Testis (tissue), 5 donors: ENCODE results near the gene PNMA8B. TPM values are rescaled to one million over a fixed set of nuclear protein-coding genes. Genes with fewer than 3 reads are reported as not detected.

ENCODE experiments used
- DNase-seq: peaks from one replicate; pipeline ENCODE4 v3.0.0-alpha.2; 2019
- H3K27ac ChIP-seq, 2 donors: fragments of 200-600 bp; sonication (generic); one replicate each; pipeline ENCODE4 v1.5.1; 2019
- H3K27me3 ChIP-seq: fragments of 200-600 bp; sonication (generic); one replicate; pipeline ENCODE4 v1.5.1; 2019
- H3K36me3 ChIP-seq: fragments of 200-600 bp; sonication (generic); one replicate; pipeline ENCODE4 v1.5.1; 2017; ENCODE audit warnings: low read depth; ENCODE audit errors: missing control alignments
- H3K4me1 ChIP-seq: fragments of 200-600 bp; sonication (generic); one replicate; pipeline ENCODE4 v1.5.1; 2019
- H3K4me3 ChIP-seq, 2 donors: fragments of 200-600 bp; sonication (generic); one replicate each; pipeline ENCODE4 v1.5.1; 2017 to 2019
- H3K9me3 ChIP-seq: fragments of 200-600 bp; sonication (generic); one replicate; pipeline ENCODE4 v1.5.1; 2017
- POLR2A ChIP-seq: fragments of 450-650 bp; IDR thresholded peaks from one replicate; pipeline ENCODE4 v1.6.1; 2017; ENCODE audit warnings: antibody characterized with exemption, mild to moderate bottlenecking, moderate library complexity
- WGBS, 2 donors: methylation state at CpG; one replicate each; pipeline ENCODE4 v1.1.5; 2018; 5-methylcytosine and 5-hydroxymethylcytosine counted together
- intact Hi-C: fragments of 100-400 bp; cut with DNase I; formaldehyde crosslinking; loops from one replicate; pipeline ENCODE4 v1.15.1; 2023; ENCODE audit warnings: low total_unique reads
- long read RNA-seq, 2 donors: transcript quantifications; one replicate each; lab custom pipeline, GENCODE V29; 2026
- polyA plus RNA-seq: library from polyadenylated mRNA; stranded (reverse); fragments of 350-450 nt; fragmentation: Illumina TruSeq; extraction: RNeasy Lipid Tissue Mini Kit (QIAGEN cat#74804); gene quantifications from one replicate; pipeline ENCODE4 v1.2.3, GENCODE V29; 2014; ENCODE audit warnings: low read depth, low replicate concordance; ENCODE audit not compliant: insufficient read depth
- total RNA-seq, 2 donors: library from RNA; depleted of rRNA; stranded (reverse); fragments of >200 nt; gene quantifications; one replicate each; pipeline ENCODE4 v1.2.3, GENCODE V29; 2016
- TF ChIP-seq, protein P1 (sequence below), 3 experiments: fragments of 450-650 bp in 2 of 3; fragments of 200-600 bp in 1 of 3; sonication (generic) in 1 of 3; IDR thresholded peaks; one replicate each; pipeline ENCODE4 v1.5.1; 2016 to 2019; ENCODE audit warnings: antibody characterized with exemption in 3 of 3, mild to moderate bottlenecking in 2 of 3, moderate library complexity in 1 of 3

PNMA8B gene, protein sequence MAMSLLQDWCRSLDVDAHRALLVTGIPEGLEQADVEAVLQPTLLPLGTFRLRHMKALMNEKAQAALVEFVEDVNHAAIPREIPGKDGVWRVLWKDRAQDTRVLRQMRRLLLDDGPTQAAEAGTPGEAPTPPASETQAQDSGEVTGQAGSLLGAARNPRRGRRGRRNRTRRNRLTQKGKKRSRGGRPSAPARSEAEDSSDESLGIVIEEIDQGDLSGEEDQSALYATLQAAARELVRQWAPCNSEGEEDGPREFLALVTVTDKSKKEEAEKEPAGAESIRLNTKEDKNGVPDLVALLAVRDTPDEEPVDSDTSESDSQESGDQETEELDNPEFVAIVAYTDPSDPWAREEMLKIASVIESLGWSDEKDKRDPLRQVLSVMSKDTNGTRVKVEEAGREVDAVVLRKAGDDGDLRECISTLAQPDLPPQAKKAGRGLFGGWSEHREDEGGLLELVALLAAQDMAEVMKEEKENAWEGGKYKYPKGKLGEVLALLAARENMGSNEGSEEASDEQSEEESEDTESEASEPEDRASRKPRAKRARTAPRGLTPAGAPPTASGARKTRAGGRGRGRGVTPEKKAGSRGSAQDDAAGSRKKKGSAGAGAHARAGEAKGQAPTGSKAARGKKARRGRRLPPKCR
- total RNA-seq (1 to 10 TPM; 3.1 TPM), polyA plus RNA-seq (1.6 TPM)
- long read RNA-seq, donor 1, full-length matches to known transcripts, result 8 of 8 reads
- long read RNA-seq, donor 1, partial matches to known transcripts, result 0 of 8 reads
- long read RNA-seq, donor 1, other reads (novel, unspliced or antisense), result 0 of 8 reads
- long read RNA-seq, donor 2, full-length matches to known transcripts, result 9 of 9 reads
- long read RNA-seq, donor 2, partial matches to known transcripts, result 0 of 9 reads
- long read RNA-seq, donor 2, other reads (novel, unspliced or antisense), result 0 of 9 reads

- Histone ChIP-seq H3K27ac (no peak within 1 kb of the TSS), H3K4me3 (peak within 1 kb of the TSS; percentile 33 to 52), H3K4me1 (peaks cover 20% of the 10 kb centered on the region), H3K27me3 (no peaks in the 10 kb centered on the region), H3K9me3 (no peaks in the 10 kb centered on the region), H3K36me3 (no peaks in the 10 kb centered on the region)
- intact Hi-C loops, result loop anchor here (10.0 kb wide), 1 partner anchor 211 kb away; no protein-coding TSS in a partner anchor
- WGBS, 2 donors, result 17% methylated on average over 29 of the region's 29 CpGs; no CpG with 5 or more reads in 1 of the 2 donors
- DNase-seq, result peak; percentile 86
- TF ChIP-seq POLR2A, result no peak
- TF ChIP-seq, protein P1, sequence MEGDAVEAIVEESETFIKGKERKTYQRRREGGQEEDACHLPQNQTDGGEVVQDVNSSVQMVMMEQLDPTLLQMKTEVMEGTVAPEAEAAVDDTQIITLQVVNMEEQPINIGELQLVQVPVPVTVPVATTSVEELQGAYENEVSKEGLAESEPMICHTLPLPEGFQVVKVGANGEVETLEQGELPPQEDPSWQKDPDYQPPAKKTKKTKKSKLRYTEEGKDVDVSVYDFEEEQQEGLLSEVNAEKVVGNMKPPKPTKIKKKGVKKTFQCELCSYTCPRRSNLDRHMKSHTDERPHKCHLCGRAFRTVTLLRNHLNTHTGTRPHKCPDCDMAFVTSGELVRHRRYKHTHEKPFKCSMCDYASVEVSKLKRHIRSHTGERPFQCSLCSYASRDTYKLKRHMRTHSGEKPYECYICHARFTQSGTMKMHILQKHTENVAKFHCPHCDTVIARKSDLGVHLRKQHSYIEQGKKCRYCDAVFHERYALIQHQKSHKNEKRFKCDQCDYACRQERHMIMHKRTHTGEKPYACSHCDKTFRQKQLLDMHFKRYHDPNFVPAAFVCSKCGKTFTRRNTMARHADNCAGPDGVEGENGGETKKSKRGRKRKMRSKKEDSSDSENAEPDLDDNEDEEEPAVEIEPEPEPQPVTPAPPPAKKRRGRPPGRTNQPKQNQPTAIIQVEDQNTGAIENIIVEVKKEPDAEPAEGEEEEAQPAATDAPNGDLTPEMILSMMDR (IDR thresholded peaks at IDR 0.05), result peak in 1 of 3 experiments; percentile 17
These were observed at the start of gene PNMA8B for GRCh38 chr19:46495786-46496099. TSS of gene PNMA8B (minus strand) at chr19:46495867. CDS start at chr19:46495465, 402 bp downstream.

- H3K4me3 ChIP-seq, result no peak overlapping the region
- intact Hi-C loops, result no loop called here
- TF ChIP-seq, protein P1 (IDR thresholded peaks at IDR 0.05), result no peak
- no peak for TF ChIP-seq POLR2A
- H3K9me3 ChIP-seq, result no peaks in the 10 kb centered on the region
- 77 to 92% methylated on average over 5 of the region's 5 CpGs for WGBS, 2 donors
- H3K27ac ChIP-seq, result no peak overlapping the region
- DNase-seq, result no peak
- H3K27me3 ChIP-seq, result no peaks in the 10 kb centered on the region
- no peaks in the 10 kb centered on the region for H3K36me3 ChIP-seq
- no peaks in the 10 kb centered on the region for H3K4me1 ChIP-seq
These were observed 49.0 kb upstream of the PNMA8B start for GRCh38 chr19:46544651-46545050.

GRCh38 chr19:46542428-46543230 lies 47.0 kb upstream of the PNMA8B start:
- H3K4me3 ChIP-seq, result no peak overlapping the region
- no peaks in the 10 kb centered on the region for H3K27me3 ChIP-seq
- WGBS, 2 donors, result 22 to 28% methylated on average over 15 of the region's 15 CpGs
- no peaks in the 10 kb centered on the region for H3K4me1 ChIP-seq
- no peaks in the 10 kb centered on the region for H3K9me3 ChIP-seq
- no peaks in the 10 kb centered on the region for H3K36me3 ChIP-seq
- intact Hi-C loops, result no loop called here
- peak; percentile 100 for DNase-seq
- TF ChIP-seq, protein P1 (IDR thresholded peaks at IDR 0.05), result peak; percentile 95 to 98 (median 96)
- TF ChIP-seq POLR2A, result no peak
- H3K27ac ChIP-seq, result no peak overlapping the region

- intact Hi-C loops, result no loop called here
- no peaks in the 10 kb centered on the region for H3K36me3 ChIP-seq
- no peak overlapping the region for H3K4me3 ChIP-seq
- H3K9me3 ChIP-seq, result no peaks in the 10 kb centered on the region
- no peaks in the 10 kb centered on the region for H3K27me3 ChIP-seq
- no peak overlapping the region for H3K27ac ChIP-seq
- H3K4me1 ChIP-seq, result no peaks in the 10 kb centered on the region
- WGBS, 2 donors, result 58 to 65% methylated on average over 14 to 19 of the region's 19 CpGs
- TF ChIP-seq, protein P1 (IDR thresholded peaks at IDR 0.05), result peak in 2 of 3 experiments; percentile 73 to 85
- no peak for TF ChIP-seq POLR2A
- peak; percentile 54 for DNase-seq
These were observed 41.8 kb upstream of the PNMA8B start for GRCh38 chr19:46537136-46538097.
